Neural cell (in vitro differentiated cells): ENCODE data around the gene CNOT3.

Source experiments
- EP300 ChIP-seq: fragments of 450-650 bp; conservative IDR thresholded peaks from 2 replicates; pipeline ENCODE4 v1.6.1; 2014; ENCODE audit warnings: antibody characterized with exemption, mild to moderate bottlenecking, moderate library complexity; ENCODE audit not compliant: poor library complexity, severe bottlenecking
- EZH2 ChIP-seq: fragments of 200-600, 300-800 bp; shearing (Covaris generic), sonication (generic); IDR thresholded peaks from 2 replicates; pipeline ENCODE4 v1.6.1; 2014; ENCODE audit warnings: antibody characterized with exemption, low read length, borderline replicate concordance, mild to moderate bottlenecking; ENCODE audit not compliant: insufficient read depth, poor library complexity, severe bottlenecking
- POLR2AphosphoS5 ChIP-seq: IDR thresholded peaks from 2 replicates; pipeline ENCODE4 v1.6.1; 2012
- RAD21 ChIP-seq: fragments of 450-650 bp; conservative IDR thresholded peaks from 2 replicates; pipeline ENCODE4 v1.6.1; 2014; ENCODE audit warnings: antibody characterized with exemption, mild to moderate bottlenecking, moderate library complexity
- SMC3 ChIP-seq: fragments of 450-650 bp; conservative IDR thresholded peaks from 2 replicates; pipeline ENCODE4 v1.6.1; 2014; ENCODE audit warnings: antibody characterized with exemption, mild to moderate bottlenecking, moderate library complexity; ENCODE audit not compliant: poor library complexity
- TAF1 ChIP-seq: IDR thresholded peaks from 2 replicates; pipeline ENCODE4 v1.6.1; 2012; ENCODE audit warnings: low read depth
- TF ChIP-seq, protein P1 (sequence below): fragments of 450-650 bp; IDR thresholded peaks from 2 replicates; pipeline ENCODE4 v1.5.1; 2014; ENCODE audit warnings: antibody characterized with exemption, mild to moderate bottlenecking, moderate library complexity; ENCODE audit not compliant: poor library complexity, severe bottlenecking

DNA sequence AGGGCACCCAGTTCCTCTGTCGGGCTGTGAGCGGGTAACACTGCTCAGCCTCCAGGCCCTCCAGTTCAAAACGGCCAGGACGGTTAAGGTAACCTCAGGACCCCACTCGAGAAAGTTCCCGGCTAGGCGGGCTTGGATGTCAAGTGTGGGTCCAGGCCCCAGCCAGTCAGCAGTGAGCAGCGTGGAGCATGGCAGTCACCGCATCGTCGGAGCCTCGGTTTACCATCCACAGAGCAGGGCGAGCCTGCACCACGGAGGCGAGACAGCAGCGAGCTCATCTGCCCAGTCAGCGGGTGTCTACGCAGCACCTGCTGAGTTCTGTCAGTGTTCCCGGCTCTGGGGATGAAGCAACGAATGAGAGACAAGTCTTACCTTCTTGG lies 8.0 kb upstream of the CNOT3 start:
- TF ChIP-seq, protein P1, sequence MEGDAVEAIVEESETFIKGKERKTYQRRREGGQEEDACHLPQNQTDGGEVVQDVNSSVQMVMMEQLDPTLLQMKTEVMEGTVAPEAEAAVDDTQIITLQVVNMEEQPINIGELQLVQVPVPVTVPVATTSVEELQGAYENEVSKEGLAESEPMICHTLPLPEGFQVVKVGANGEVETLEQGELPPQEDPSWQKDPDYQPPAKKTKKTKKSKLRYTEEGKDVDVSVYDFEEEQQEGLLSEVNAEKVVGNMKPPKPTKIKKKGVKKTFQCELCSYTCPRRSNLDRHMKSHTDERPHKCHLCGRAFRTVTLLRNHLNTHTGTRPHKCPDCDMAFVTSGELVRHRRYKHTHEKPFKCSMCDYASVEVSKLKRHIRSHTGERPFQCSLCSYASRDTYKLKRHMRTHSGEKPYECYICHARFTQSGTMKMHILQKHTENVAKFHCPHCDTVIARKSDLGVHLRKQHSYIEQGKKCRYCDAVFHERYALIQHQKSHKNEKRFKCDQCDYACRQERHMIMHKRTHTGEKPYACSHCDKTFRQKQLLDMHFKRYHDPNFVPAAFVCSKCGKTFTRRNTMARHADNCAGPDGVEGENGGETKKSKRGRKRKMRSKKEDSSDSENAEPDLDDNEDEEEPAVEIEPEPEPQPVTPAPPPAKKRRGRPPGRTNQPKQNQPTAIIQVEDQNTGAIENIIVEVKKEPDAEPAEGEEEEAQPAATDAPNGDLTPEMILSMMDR, result no peak
- no peak for TF ChIP-seq EP300
- TF ChIP-seq EZH2, result no peak
- TF ChIP-seq SMC3, result no peak
- TF ChIP-seq TAF1, result no peak
- no peak for TF ChIP-seq POLR2AphosphoS5
- no peak for TF ChIP-seq RAD21
